ENCODE data around the gene ATRN.
"Not testable (repeated sequence)": the region's sequence is repeated elsewhere in the genome, so short reads cannot be mapped to it uniquely, and the experiment has no call there.

ATRN gene

DNA sequence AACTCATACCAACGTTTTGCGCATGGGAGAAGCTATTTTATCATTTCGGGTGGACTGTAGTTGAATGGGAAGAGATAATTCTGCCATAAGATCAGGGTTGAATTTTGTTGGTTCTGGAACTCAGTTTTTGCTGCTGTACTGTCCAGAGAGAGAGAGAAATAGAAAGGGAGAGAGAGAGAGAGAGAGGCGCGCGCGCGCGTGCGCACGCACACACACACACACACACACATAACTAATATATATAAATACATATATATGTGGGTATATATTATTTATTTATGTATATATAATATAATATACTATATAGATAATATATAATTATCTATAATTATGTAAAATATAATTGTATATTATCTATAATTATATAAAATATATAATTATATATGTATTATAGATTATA lies 21.9 kb downstream of the ATRN start:
- TF ChIP-seq, protein P1, sequence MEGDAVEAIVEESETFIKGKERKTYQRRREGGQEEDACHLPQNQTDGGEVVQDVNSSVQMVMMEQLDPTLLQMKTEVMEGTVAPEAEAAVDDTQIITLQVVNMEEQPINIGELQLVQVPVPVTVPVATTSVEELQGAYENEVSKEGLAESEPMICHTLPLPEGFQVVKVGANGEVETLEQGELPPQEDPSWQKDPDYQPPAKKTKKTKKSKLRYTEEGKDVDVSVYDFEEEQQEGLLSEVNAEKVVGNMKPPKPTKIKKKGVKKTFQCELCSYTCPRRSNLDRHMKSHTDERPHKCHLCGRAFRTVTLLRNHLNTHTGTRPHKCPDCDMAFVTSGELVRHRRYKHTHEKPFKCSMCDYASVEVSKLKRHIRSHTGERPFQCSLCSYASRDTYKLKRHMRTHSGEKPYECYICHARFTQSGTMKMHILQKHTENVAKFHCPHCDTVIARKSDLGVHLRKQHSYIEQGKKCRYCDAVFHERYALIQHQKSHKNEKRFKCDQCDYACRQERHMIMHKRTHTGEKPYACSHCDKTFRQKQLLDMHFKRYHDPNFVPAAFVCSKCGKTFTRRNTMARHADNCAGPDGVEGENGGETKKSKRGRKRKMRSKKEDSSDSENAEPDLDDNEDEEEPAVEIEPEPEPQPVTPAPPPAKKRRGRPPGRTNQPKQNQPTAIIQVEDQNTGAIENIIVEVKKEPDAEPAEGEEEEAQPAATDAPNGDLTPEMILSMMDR (conservative IDR thresholded peaks at IDR 0.05; ENCODE audit: low read depth, low read length): no peak
- DNase-seq (ENCODE audit: low read depth): no peak
- H3K4me3 ChIP-seq (ENCODE audit: low read length): no peak overlapping the region

DNA sequence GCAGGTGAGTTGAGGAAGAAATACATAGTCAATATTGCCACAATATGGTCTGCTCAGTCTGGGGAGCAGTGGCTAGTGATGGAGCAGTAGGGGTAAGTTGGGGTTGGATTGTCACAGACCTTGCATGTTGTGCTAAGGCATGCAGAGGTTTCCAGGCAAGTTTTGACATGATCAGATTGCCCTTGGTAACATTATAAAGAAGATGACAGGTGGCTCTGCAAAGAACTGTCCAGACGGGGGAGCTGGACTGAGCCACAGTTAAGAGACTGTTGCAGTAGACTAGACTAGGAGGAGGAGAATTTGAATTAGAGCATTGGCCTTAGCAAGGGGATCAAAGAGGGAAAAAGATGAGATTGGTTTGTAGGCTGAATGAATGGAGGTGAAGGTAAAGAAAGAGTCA lies 23.4 kb downstream of the ATRN start:
- TF ChIP-seq, protein P1 (conservative IDR thresholded peaks at IDR 0.05; ENCODE audit: low read depth, low read length): no peak
- DNase-seq (ENCODE audit: low read depth): no peak
- H3K4me3 ChIP-seq (ENCODE audit: low read length): no peak overlapping the region

DNA sequence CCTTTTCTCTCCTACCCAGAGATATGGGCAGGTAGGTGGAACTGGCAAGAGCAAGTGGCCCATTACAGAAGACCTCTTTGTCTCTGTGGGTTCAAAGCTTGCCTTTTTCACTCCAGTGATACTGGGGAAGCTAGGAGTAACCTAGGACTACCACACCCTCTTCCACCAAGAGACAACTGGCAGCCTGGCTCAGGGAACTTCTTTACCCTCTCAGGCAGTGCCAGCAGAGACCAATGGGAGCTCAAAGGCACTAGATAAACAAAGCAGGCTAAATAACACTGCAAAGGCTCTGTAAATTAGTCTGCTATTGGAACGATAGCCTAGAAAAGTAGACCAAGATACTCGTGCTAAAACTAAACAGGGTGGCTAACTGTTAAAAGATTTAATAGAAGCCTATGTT lies 32.1 kb downstream of the ATRN start:
- DNase-seq (ENCODE audit: low read depth): no peak
- TF ChIP-seq, protein P1 (conservative IDR thresholded peaks at IDR 0.05; ENCODE audit: low read depth, low read length): no peak
- no peak overlapping the region for H3K4me3 ChIP-seq (ENCODE audit: low read length)

DNA sequence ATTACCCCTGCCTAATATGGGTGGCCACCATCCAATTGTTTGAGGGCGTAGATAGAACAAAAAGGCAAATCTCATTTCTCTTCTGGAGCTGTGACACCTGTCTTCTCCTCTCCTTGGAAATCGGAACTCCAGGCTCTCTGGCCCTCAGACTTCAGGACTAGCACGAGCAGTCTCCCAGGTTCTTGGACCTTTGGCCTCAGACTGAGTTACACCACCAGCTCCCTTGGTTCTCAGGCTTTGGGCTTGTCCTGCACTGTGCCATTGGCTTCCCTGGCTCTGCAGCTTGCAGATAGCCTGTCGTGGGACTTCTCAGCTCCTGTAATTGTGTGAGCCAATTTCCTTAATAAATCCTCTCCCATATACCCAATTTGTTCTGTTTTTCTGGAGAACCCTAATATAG lies 34.3 kb downstream of the ATRN start:
- TF ChIP-seq, protein P1 (conservative IDR thresholded peaks at IDR 0.05; ENCODE audit: low read depth, low read length): no peak
- H3K4me3 ChIP-seq (ENCODE audit: low read length): no peak overlapping the region
- DNase-seq (ENCODE audit: low read depth): no peak

DNA sequence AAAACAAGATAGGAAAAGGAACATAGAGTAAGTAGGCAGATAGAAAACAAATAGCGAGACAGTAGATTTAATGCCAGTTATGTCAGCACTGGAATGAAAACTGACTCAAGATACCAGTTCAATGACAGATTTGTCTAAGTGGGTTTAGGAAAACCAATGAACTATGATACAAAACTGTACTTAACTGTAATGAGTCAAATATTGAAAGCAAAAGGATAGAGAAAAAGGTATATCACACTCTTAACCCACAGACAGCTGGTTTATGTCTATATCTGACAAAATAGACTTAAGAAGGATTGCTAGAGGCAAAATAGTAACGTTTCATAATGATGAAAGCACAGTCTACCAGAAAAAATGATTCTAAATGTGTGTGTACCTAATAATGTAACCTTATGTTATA lies 38.2 kb downstream of the ATRN start:
- TF ChIP-seq, protein P1 (conservative IDR thresholded peaks at IDR 0.05; ENCODE audit: low read depth, low read length): no peak
- no peak overlapping the region for H3K4me3 ChIP-seq (ENCODE audit: low read length)
- DNase-seq (ENCODE audit: low read depth): no peak

DNA sequence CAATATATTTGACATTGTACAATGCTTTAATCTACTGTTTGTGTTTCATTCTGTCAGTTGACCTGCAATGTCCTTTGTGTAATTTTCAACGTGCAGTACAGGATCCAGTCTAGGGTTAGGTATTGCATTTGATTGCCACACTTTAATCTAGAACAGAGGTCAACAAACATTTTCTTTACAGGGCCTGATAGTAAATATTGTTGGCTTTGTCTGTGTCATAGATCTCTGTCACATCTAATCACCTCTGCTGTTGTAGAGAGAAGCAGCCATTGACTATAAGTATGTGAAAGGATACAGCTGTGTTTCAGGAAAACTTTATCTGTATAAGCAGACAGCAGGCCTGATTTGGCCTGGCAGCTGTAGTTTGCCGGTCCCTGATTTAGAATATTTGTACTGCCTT lies 39.3 kb downstream of the ATRN start:
- TF ChIP-seq, protein P1 (conservative IDR thresholded peaks at IDR 0.05; ENCODE audit: low read depth, low read length): no peak
- H3K4me3 ChIP-seq (ENCODE audit: low read length): no peak overlapping the region
- DNase-seq (ENCODE audit: low read depth): no peak

DNA sequence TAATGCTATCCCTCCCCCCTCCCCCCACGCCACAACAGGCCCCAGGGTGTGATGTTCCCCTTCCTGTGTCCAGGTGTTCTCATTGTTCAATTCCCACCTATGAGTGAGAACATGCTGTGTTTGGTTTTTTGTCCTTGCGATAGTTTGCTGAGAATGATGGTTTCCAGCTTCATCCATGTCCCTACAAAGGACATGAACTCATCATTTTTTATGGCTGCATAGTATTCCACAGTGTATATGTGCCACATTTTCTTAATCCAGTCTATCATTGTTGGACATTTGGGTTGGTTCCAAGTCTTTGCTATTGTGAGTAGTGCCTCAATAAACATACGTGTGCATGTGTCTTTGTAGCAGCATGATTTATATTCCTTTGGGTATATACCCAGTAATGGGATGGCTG lies 41.4 kb downstream of the ATRN start:
- not testable (repeated sequence) for DNase-seq (ENCODE audit: low read depth); H3K4me3 ChIP-seq (ENCODE audit: low read length)

Measured in retinal pigment epithelial cell (primary cell).